IPS DF 4.7 (cell line): Measurements from ENCODE around the gene APOF.
A peak's percentile ranks its signal among the peaks of the same experiment; 100 is the strongest.
"Not testable (repeated sequence)": the region's sequence is repeated elsewhere in the genome, so short reads cannot be mapped to it uniquely, and the experiment has no call there.

Experiments
- DNase-seq: peaks from one replicate; pipeline ENCODE4 v3.0.0-alpha.2; 2013; ENCODE audit warnings: low spot score; ENCODE audit errors: extremely low read depth

Gene APOF, protein sequence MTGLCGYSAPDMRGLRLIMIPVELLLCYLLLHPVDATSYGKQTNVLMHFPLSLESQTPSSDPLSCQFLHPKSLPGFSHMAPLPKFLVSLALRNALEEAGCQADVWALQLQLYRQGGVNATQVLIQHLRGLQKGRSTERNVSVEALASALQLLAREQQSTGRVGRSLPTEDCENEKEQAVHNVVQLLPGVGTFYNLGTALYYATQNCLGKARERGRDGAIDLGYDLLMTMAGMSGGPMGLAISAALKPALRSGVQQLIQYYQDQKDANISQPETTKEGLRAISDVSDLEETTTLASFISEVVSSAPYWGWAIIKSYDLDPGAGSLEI

GRCh38 chr12:56362130-56363059, at the start of gene APOF:
APOF (minus strand) TSS chr12:56362857; CDS start chr12:56362745, 112 bp downstream.
- DNase-seq = no peak

GRCh38 chr12:56411781-56412639, 49.4 kb upstream of the APOF start:
- DNase-seq = no peak

DNA sequence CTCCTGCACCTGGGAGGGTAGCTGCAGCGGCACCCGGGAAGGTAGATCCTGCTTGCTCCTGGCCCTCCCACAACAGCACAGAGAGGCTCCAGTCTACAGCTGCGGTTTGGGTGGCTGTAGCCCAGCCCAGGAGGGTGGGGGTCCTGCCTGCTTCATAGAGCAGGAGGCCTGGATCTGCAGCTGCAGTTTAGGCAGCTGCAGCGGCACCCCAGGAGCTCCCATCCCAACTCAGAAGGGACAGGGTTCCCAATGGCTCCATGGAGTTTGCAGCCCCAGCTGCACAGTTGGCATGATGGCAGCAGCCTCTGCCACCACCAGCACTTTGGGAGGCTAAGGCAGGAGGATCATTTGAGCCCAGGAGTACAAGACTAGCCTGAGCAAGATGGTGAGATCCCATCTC, 48.1 kb upstream of the APOF start:
- DNase-seq = no peak

- no peak for DNase-seq
Observed at GRCh38 chr12:56408799-56409417, 46.3 kb upstream of the APOF start.

DNA sequence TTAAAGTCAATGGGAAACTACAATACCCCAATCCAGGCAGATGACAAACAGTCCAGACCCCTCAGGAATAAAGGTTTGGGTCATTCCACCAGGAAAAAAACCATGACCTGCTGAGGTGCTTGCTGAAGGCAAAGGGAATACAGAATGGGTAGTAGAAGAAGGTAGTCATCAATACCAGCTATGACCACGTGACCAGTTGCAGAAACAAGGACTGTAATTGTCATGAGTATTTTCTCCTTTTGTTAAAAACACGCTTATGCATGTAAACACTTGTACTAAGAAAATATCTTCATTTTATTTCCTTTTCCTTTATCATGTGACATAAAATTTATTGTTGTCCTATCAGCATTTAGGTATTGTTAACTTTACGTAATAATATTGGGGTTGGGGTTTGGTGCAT, 41.6 kb upstream of the APOF start:
- not testable (repeated sequence) for DNase-seq

DNA sequence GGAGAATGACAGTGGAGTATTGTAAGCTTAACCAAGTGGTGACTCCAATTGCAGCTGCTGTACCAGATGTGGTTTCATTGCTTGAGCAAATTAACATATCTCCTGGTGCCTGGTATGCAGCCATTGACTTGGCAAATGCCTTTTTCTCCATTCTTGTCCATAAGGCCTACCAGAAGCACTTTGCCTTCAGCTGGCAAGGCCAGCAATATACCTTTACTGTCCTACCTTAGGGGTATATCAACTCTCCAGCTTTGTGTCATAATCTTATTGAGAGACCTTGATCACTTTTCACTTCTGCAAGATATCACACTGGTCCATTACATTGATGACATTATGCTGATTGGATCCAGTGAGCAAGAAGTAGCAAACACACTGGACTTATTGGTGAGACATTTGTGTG, 39.0 kb upstream of the APOF start:
- not testable (repeated sequence) for DNase-seq

- not testable (repeated sequence) for DNase-seq
Observed at GRCh38 chr12:56401125-56401524, 38.5 kb upstream of the APOF start.

DNA sequence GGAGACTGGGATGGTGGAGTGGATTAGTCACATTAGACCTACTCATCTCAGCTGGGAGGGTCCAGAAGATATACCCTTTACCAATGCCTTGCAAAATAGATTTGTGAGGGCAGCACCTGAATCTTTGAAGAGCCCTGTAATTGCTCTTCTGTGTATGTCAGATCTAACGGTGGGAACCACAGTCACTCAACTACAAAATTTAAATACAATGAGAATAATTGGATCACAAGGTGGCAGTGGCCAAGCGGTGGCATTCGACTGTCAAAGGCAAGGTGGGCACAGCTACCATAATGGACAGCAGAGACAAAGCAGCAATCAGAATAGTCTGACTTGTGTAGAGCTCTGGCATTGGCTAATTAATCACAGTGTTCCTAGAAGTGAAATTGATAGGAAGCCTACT, 36.8 kb upstream of the APOF start:
- not testable (repeated sequence) for DNase-seq

DNA sequence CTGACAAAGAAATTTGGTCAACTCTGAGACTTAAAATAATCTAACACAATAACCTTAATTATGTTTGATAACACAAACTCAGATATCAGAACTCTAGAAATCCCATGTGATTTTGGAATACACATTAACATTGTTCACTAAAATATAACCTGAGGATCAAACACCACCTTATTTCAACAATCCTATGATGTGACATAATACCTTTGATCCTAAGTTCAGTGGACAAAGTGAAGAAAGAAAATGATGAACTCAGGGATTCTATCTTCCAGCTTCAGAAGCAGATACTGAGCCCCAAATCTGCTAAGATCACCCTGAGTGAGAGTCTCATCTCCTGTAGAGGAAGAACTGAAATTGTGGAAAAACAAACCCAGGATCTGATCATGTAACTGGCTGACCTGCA, 35.7 kb upstream of the APOF start:
- DNase-seq = no peak

DNA sequence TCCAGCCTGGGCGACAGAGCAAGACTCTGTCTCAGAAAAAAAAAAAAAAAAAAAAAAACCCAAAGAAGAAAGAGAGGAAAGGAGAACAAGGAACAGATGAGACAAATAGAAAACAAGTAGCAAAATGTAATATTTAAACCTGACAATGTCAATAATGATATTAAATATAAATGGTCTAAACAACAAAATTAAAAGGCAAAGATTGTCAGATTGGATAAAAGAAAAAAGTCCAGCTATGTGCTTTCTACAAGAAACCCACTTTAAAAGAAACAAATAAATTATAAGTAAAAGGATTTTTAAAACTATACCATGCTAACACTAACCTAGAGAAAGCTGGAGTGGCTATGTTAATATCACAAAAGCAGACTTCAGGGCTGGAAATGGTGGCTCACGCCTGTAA, 29.7 kb upstream of the APOF start:
- DNase-seq = no peak

- DNase-seq = no peak
Observed at GRCh38 chr12:56391721-56392120, 29.1 kb upstream of the APOF start.

- DNase-seq = no peak
Observed at GRCh38 chr12:56389412-56389811, 26.8 kb upstream of the APOF start.

GRCh38 chr12:56387152-56387736, 24.6 kb upstream of the APOF start:
- peak; percentile 5 for DNase-seq

- DNase-seq = no peak
Observed at GRCh38 chr12:56385873-56386272, 23.2 kb upstream of the APOF start.

GRCh38 chr12:56382611-56383010, 20.0 kb upstream of the APOF start:
- no peak for DNase-seq

DNA sequence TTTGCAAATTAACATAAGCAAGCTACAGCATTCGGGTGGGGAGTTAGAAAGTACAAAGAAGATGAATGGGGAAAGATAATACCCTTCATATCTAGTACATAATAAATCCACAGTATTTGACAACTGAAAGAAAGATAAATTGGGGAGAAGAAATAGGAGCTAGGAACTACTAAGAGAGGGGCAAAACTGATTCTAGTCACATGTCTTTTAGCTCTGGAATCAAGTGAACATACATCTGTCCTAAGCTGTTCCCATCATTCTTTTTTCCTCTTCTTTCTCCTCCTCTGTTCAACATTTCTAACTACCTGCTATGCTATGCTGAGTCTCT, 15.3 kb upstream of the APOF start:
- no peak for DNase-seq

- no peak for DNase-seq
Observed at GRCh38 chr12:56377310-56377988, 14.8 kb upstream of the APOF start.

DNA sequence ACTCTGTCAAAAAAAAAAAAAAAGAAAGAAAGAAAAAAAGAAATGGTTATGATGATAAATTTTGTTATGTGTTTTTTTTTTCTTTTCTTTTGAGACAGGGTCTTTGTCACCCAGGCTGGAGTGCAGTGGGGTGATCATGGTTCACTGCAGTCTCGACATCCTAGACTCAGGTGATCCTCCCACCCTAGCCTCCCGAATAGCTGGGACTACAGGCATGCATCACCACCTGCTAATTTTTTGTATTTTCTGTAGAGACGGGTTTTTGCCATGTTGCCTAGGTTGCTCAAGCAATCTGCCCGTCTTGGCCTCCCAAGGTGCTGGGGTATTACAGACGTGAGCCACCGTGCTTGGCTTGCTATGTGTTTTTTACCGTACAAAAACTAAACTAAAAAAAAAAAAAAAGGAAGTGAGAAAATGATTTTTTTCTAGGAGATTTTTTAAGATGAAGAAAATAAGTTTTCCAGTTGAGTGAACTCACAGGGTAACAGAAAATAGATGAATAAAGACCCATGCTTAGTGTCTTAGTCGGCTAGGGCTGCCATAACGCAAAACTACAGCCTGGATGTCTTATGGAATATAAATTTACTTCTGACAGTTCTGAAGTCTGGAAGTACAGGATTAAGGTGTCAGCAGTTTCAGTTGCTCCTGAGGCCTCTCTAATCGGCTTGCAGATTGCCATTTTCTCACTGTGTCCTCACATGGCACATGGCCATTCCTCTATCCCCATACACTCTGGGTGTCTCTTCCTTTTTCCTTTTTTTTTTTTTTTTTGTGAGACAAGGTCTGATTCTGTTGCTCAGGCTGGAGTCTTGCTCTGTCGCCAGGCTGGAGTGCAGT, 13.2 kb upstream of the APOF start:
- DNase-seq = no peak
